GM12891 (cell line): Measurements from ENCODE around the gene OTOA.
"Not testable (repeated sequence)": the region's sequence is repeated elsewhere in the genome, so short reads cannot be mapped to it uniquely, and the experiment has no call there.

ENCODE experiments used
- DNase-seq: peaks from one replicate; pipeline ENCODE4 v3.0.0; 2011; ENCODE audit warnings: low spot score; ENCODE audit not compliant: insufficient read length
- FAIRE-seq: peaks from 2 replicates; lab custom pipeline; 2011; peaks lifted over from hg19 to GRCh38; lab: Jason Lieb, UNC
- PAX5 ChIP-seq: IDR thresholded peaks from 2 replicates; pipeline ENCODE4 v1.6.1; 2011; ENCODE audit warnings: low read length, moderate library complexity, mild to moderate bottlenecking; ENCODE audit not compliant: insufficient read depth, severe bottlenecking
- POLR2A ChIP-seq: IDR thresholded peaks from 2 replicates; pipeline ENCODE4 v1.6.1; 2011; ENCODE audit warnings: low read depth, low read length, control low read depth
- POLR2AphosphoS5 ChIP-seq: IDR thresholded peaks from 2 replicates; pipeline ENCODE4 v1.6.1; 2011; ENCODE audit warnings: low read depth, low read length, control low read depth
- POU2F2 ChIP-seq: IDR thresholded peaks from 2 replicates; pipeline ENCODE4 v1.6.1; 2011; ENCODE audit warnings: low read depth, mild to moderate bottlenecking, control low read depth, low read length, moderate library complexity
- SPI1 ChIP-seq: IDR thresholded peaks from 2 replicates; pipeline ENCODE4 v1.6.1; 2011; ENCODE audit warnings: low read depth, low read length, control low read depth
- TAF1 ChIP-seq: IDR thresholded peaks from 2 replicates; pipeline ENCODE4 v1.6.1; 2011; ENCODE audit warnings: low read depth, low read length, control low read depth

The OTOA gene

GRCh38 chr16:21717608-21718007, 53.8 kb downstream of the OTOA start:
- TF ChIP-seq POLR2A: no peak
- TF ChIP-seq PAX5: no peak
- no peak for TF ChIP-seq SPI1
- TF ChIP-seq POU2F2: no peak
- no peak for TF ChIP-seq TAF1
- TF ChIP-seq POLR2AphosphoS5: no peak
- no peak for DNase-seq
- no peak for FAIRE-seq

GRCh38 chr16:21719283-21719682, 55.5 kb downstream of the OTOA start:
- DNase-seq: no peak
- no peak for TF ChIP-seq POLR2A
- no peak for TF ChIP-seq POLR2AphosphoS5
- no peak for TF ChIP-seq SPI1
- no peak for TF ChIP-seq POU2F2
- no peak for TF ChIP-seq TAF1
- no peak for FAIRE-seq

- FAIRE-seq (no peak), DNase-seq (no peak)
- TF ChIP-seq TAF1: no peak
- no peak for TF ChIP-seq POLR2AphosphoS5
- TF ChIP-seq POU2F2: no peak
- TF ChIP-seq SPI1: no peak
- TF ChIP-seq PAX5: no peak
- TF ChIP-seq POLR2A: no peak
Measured at GRCh38 chr16:21720533-21720932, 56.8 kb downstream of the OTOA start.

GRCh38 chr16:21722771-21723455, 59.1 kb downstream of the OTOA start:
- DNase-seq: no peak
- FAIRE-seq: no peak
- TF ChIP-seq POU2F2 (no peak), POLR2A (no peak), PAX5 (no peak), POLR2AphosphoS5 (no peak)

- TF ChIP-seq POLR2AphosphoS5: no peak
- TF ChIP-seq POU2F2: no peak
- TF ChIP-seq POLR2A: no peak
- TF ChIP-seq TAF1: no peak
- no peak for TF ChIP-seq PAX5
- TF ChIP-seq SPI1: no peak
- FAIRE-seq (no peak), DNase-seq (no peak)
Measured at GRCh38 chr16:21723532-21723931, 59.8 kb downstream of the OTOA start.

GRCh38 chr16:21727344-21727743, 63.6 kb downstream of the OTOA start:
- TF ChIP-seq POLR2A (no peak), POU2F2 (no peak), TAF1 (no peak), POLR2AphosphoS5 (no peak)
- no peak for FAIRE-seq
- DNase-seq: no peak

- DNase-seq, FAIRE-seq: not testable (repeated sequence)
Measured at GRCh38 chr16:21731233-21731632, 67.5 kb downstream of the OTOA start.

GRCh38 chr16:21740637-21741036, 76.9 kb downstream of the OTOA start:
- DNase-seq, FAIRE-seq: not testable (repeated sequence)

GRCh38 chr16:21756192-21757079, 92.7 kb downstream of the OTOA start:
- DNase-seq, FAIRE-seq: not testable (repeated sequence)

- peak; percentile 90 for FAIRE-seq
- not testable (repeated sequence) for DNase-seq
Measured at GRCh38 chr16:21757080-21757671, 93.4 kb downstream of the OTOA start.

GRCh38 chr16:21768280-21768679, 104.5 kb downstream of the OTOA start:
- not testable (repeated sequence) for DNase-seq, FAIRE-seq

GRCh38 chr16:21768810-21769209, 105.0 kb downstream of the OTOA start:
- DNase-seq, FAIRE-seq: not testable (repeated sequence)

GRCh38 chr16:21769284-21769683, 105.5 kb downstream of the OTOA start:
- not testable (repeated sequence) for FAIRE-seq, DNase-seq

- FAIRE-seq: peak; percentile 31
- not testable (repeated sequence) for DNase-seq
Measured at GRCh38 chr16:21770584-21770983, 106.8 kb downstream of the OTOA start.

- not testable (repeated sequence) for DNase-seq, FAIRE-seq
Measured at GRCh38 chr16:21772547-21773206, 108.9 kb downstream of the OTOA start.
